HepG2 (cell line): Measurements from ENCODE around the gene PNN.

Experiments
- ARID3A ChIP-seq: IDR thresholded peaks from 2 replicates; pipeline ENCODE4 v1.6.1; 2012; ENCODE audit warnings: low read depth, low read length, improper control_type of control experiment
- BCL3 ChIP-seq: sonication (generic); formaldehyde crosslinking; IDR thresholded peaks from 2 replicates; pipeline ENCODE4 v1.5.1; 2020; ENCODE audit warnings: mild to moderate bottlenecking, missing genetic modification reagents, moderate library complexity
- DRAP1 ChIP-seq: IDR thresholded peaks from 2 replicates; pipeline ENCODE4 v1.6.1; 2016; ENCODE audit warnings: missing genetic modification reagents, missing compliant biosample characterization
- PHB2 ChIP-seq: fragments of 450-650 bp; IDR thresholded peaks from 2 replicates; pipeline ENCODE4 v1.6.1; 2018; ENCODE audit not compliant: partially characterized antibody
- PITX1 ChIP-seq: sonication (generic); formaldehyde crosslinking; IDR thresholded peaks from 2 replicates; pipeline ENCODE4 v1.5.1; 2020; ENCODE audit warnings: mild to moderate bottlenecking, missing genetic modification reagents

GRCh38 chr14:39154594-39155189 lies 20.4 kb upstream of the PNN start:
- TF ChIP-seq DRAP1 (no peak), PHB2 (no peak), PITX1 (CRISPR knock-in tag) (no peak), ARID3A (no peak), BCL3 (CRISPR knock-in tag) (no peak)
